Kasumi-1 (cell line): ENCODE data around the gene SPAG9.

ENCODE experiments used
- DNase-seq, 2 experiments: peaks; one replicate each; lab custom pipeline; 2025; lab: John Stamatoyannopoulos, UW

SPAG9 gene

GRCh38 chr17:50918071-50918932 lies 202.4 kb downstream of the SPAG9 start:
- DNase-seq, result peak; percentile 52 to 68

DNA sequence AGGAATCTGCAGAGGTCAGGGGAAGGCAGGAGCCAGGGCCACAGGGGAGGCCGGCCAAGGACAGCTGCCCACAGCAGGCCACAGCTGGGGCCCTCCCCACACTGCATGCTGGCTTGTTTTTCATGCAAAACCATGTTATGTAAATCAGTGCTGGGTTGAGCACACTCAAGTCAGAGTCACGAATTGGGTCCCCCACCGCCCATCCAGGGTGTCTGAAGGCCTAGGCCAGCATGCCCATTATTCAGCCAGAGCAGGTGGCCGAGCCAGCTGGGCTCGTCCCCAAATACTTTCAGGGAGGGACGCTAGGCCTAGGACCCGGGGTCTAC lies 203.3 kb downstream of the SPAG9 start:
- DNase-seq, result no peak

DNA sequence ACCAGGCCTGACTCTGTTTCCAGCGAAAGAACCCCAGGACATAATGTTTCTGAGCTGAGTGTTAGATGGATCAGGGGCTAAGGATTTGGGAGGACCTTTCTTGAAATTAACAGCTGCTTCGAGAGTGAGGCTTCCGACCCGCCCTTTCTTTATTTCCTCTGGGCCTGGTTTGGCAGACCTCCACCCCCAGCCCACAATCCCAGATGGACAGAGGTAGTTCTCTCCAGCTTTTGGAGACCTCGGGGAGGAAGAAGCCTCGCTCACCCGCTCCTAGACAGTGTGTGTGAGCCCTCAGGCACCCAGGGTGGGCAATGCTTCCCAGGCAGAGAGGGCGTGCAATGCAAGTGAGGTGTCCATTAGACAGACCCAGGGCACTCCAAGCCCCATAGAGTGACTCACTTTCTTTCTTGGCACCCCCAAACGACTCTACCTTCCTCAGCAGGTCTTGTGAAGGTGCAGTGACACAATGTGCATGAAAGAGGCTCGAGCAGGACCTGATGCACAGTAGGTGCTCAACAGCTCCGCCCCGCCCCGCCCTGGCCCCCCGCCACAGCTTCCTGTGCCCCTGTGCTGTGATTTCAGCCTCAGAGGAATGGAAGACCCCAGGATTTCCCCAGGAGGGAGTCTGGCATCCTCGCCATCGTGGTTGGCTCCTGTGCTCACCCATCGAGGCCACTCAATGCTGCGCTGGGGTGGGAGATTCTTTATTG lies 203.8 kb downstream of the SPAG9 start:
- no peak for DNase-seq

- no peak for DNase-seq
Observed at GRCh38 chr17:50916026-50916707, 204.5 kb downstream of the SPAG9 start.

DNA sequence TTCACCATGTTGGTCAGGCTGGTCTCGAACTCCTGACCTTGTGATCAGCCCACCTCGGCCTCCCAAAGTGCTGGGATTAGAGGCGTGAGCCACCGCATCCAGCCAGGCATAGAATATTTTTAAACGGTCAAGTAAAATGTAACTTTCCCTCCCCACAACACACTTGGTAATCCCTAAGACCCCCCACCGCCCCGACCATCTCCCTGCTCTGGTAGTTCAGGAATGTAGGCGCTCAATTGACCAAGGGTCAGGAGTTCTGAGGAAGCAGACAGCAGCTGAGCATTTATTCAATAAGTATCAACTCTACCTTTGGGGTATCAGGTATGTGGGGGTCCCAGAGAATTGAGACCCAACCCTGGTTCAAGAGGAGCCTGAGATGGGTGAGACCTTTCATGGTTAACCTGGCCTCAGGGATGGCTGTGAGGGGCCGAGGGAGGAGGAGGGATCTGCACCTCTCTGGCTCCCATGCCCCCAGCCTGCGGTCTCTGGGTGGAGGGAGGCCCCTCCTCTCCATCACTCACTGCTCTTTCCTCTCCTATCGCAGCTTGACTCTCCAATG lies 206.1 kb downstream of the SPAG9 start:
- DNase-seq, result no peak

- DNase-seq, result no peak
Observed at GRCh38 chr17:50913120-50913519, 207.5 kb downstream of the SPAG9 start.
